Epithelial cell of esophagus (primary cell): ENCODE data around the gene RNF220.
"Not testable (repeated sequence)": the region's sequence is repeated elsewhere in the genome, so short reads cannot be mapped to it uniquely, and the experiment has no call there.

Source experiments
- DNase-seq: peaks from one replicate; pipeline ENCODE4 v3.0.0; 2010; ENCODE audit warnings: low read depth
- H3K4me3 ChIP-seq: 2 replicates; pipeline ENCODE4 v1.5.1; 2011; ENCODE audit warnings: mild to moderate bottlenecking, low read length, control low read depth
- TF ChIP-seq, protein P1 (sequence below): IDR thresholded peaks from 2 replicates; pipeline ENCODE4 v1.5.1; 2011; ENCODE audit warnings: low read depth, mild to moderate bottlenecking, low read length, control low read depth, inconsistent platforms; ENCODE audit not compliant: insufficient read depth; ENCODE audit errors: missing control alignments

Gene RNF220

DNA sequence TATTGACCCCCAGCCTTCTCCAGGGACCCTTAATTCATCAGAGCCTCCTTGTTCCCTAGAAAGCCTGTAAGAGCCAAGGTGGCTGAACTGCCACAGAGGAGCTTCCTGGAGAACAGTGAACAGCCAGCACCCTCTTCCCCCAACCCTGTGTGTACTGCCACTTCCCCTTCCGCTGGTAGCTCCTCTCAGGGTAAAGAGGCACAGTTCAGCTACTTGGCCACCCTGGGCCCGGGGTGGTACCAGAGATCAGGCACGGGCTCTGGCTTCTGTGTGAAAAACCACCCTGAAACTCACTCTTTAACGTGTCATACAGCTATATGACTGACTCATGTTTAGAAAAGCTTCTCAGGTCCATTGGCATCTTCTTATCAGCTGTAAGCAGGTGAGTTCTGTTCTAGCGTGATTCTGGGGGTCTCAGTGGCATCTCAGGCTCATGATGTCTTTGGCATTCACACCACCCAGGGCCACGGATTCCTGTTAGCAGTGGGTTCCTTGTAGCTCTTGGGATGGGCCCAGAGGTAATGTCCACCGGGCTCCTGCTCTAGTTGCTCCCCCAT is 291.8 kb downstream of the RNF220 start:
- no peak for DNase-seq
- no peak overlapping the region for H3K4me3 ChIP-seq
- TF ChIP-seq, protein P1, sequence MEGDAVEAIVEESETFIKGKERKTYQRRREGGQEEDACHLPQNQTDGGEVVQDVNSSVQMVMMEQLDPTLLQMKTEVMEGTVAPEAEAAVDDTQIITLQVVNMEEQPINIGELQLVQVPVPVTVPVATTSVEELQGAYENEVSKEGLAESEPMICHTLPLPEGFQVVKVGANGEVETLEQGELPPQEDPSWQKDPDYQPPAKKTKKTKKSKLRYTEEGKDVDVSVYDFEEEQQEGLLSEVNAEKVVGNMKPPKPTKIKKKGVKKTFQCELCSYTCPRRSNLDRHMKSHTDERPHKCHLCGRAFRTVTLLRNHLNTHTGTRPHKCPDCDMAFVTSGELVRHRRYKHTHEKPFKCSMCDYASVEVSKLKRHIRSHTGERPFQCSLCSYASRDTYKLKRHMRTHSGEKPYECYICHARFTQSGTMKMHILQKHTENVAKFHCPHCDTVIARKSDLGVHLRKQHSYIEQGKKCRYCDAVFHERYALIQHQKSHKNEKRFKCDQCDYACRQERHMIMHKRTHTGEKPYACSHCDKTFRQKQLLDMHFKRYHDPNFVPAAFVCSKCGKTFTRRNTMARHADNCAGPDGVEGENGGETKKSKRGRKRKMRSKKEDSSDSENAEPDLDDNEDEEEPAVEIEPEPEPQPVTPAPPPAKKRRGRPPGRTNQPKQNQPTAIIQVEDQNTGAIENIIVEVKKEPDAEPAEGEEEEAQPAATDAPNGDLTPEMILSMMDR = no peak

DNA sequence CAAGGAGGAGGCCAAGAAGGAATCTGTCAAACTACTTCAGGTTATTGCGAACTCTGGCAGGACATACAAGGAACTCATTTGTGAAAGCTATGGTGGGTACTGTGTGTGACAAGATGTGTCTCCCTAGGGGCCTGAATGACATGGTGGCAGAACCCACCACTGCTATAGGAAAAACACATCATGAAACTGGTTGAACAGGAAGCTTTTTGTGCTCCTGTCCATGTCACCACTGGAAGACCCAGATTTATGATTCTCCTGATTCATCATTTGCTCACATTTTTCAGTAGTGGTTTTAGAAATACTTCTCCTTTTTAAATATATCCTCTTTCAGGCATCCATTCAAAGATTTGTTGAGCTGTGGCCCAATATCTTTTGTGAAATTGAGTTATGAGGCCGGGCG is 293.1 kb downstream of the RNF220 start:
- no peak for DNase-seq
- TF ChIP-seq, protein P1 = no peak

DNA sequence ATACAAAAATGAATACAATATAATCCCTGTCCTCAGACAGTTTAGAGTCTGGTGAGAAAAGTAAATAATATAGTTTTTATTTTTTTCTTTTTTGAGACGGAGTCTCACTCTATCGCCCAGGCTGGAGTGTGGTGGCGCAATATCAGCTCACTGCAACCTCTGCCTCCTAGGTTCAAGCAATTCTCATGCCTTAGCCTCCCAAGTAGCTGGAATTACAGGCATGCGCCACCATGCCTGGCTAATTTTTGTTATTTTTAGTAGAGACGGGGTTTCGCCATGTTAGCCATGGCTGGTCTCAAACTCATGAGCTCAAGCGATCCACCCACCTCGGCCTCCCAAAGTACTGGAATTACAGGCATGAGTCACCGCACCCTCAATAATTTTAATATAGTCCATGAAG is 294.3 kb downstream of the RNF220 start:
- not testable (repeated sequence) for H3K4me3 ChIP-seq, DNase-seq

More for the DNA sequence above, 293.1 kb downstream of the RNF220 start:
- H3K4me3 ChIP-seq = no peak overlapping the region

DNA sequence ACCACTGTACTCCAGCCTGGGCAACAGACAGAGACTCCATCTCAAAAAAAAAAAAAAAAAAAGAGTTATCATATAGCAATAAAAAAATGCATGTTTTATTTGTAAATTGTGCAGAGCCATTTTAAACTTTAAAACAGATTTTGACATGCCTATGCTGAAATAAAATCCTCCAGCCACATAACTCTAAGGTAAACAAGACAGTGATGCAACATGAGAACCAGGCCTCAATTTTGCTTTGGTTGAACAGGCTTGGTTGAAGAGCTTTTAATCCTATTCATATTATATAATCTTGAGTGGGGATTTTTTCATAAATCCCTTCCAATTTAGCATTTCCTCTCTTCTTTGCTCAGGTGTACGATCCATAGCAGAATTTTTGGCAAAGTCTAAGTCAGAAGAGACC is 295.5 kb downstream of the RNF220 start:
- no peak overlapping the region for H3K4me3 ChIP-seq
- peak; percentile 39 for DNase-seq
- TF ChIP-seq, protein P1 = no peak

DNA sequence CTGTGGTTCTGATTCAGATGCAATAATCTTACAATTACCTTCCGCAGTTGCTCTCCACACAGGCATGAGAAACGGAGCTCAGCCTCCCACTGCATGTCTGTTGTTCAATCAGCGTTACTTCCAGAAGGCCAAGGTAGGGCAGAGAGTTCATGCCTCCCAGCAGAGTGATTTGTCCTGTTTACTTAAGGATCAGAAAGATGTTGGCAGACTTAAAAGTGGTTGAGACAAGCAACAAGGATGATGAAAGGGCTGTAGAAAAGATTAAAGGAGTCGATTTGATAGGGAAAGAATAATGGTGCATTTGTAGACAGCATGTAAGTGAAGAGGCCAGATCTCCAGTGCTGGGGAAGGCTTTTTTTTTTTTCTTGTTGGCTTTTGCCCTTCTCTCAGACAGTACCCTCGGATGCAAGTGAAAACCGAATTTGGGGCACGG is 296.1 kb downstream of the RNF220 start:
- H3K4me3 ChIP-seq = no peak overlapping the region
- DNase-seq = peak; percentile 68
- TF ChIP-seq, protein P1 = no peak
